ENCODE results near the gene KRTAP4-4.

GRCh38 chr17:41145261-41145660 lies 15.3 kb downstream of the KRTAP4-4 start:
- no peak for TF ChIP-seq EGR1 (IDR thresholded peaks at IDR 0.05; ENCODE audit: borderline replicate concordance in 1 of 2, low read depth in 2 of 2, low read length in 2 of 2)
- TF ChIP-seq ETV6 (conservative IDR thresholded peaks at IDR 0.05 in 1 of 2, IDR thresholded peaks at IDR 0.05 in 1 of 2; ENCODE audit: borderline replicate concordance in 1 of 2, low read depth in 1 of 2) = no peak
- TF ChIP-seq, protein P1, sequence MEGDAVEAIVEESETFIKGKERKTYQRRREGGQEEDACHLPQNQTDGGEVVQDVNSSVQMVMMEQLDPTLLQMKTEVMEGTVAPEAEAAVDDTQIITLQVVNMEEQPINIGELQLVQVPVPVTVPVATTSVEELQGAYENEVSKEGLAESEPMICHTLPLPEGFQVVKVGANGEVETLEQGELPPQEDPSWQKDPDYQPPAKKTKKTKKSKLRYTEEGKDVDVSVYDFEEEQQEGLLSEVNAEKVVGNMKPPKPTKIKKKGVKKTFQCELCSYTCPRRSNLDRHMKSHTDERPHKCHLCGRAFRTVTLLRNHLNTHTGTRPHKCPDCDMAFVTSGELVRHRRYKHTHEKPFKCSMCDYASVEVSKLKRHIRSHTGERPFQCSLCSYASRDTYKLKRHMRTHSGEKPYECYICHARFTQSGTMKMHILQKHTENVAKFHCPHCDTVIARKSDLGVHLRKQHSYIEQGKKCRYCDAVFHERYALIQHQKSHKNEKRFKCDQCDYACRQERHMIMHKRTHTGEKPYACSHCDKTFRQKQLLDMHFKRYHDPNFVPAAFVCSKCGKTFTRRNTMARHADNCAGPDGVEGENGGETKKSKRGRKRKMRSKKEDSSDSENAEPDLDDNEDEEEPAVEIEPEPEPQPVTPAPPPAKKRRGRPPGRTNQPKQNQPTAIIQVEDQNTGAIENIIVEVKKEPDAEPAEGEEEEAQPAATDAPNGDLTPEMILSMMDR (IDR thresholded peaks at IDR 0.05 in 2 of 3, conservative IDR thresholded peaks at IDR 0.05 in 1 of 3; ENCODE audit: control insufficient read depth in 2 of 3, extremely low read depth in 1 of 3, insufficient read depth in 1 of 3, low read depth in 3 of 3, low read length in 3 of 3) = no peak
- no peak for TF ChIP-seq SMC3 (IDR thresholded peaks at IDR 0.05; ENCODE audit: borderline replicate concordance, low read length)
- no peak for TF ChIP-seq JUND (IDR thresholded peaks at IDR 0.05; ENCODE audit: low read depth, low read length)
- TF ChIP-seq CREB1 (IDR thresholded peaks at IDR 0.05; ENCODE audit: low read depth) = no peak
- TF ChIP-seq RAD51 (IDR thresholded peaks at IDR 0.05) = no peak
- TF ChIP-seq TAF1 (IDR thresholded peaks at IDR 0.05; ENCODE audit: borderline replicate concordance, low read depth, low read length) = no peak
